H7 (cell line): ENCODE data around the gene NPAS2. TPM values are rescaled to one million over a fixed set of nuclear protein-coding genes. Genes with fewer than 3 reads are reported as not detected.

Experiments used
- DNase-seq: peaks from one replicate; pipeline ENCODE4 v3.0.0; 2012
- H3K27me3 ChIP-seq: 2 replicates; pipeline ENCODE4 v1.6.0; 2011; ENCODE audit warnings: mild to moderate bottlenecking, low read length; ENCODE audit not compliant: control insufficient read depth, insufficient read depth
- H3K36me3 ChIP-seq: replicated peaks from 2 replicates; pipeline ENCODE4 v1.5.1; 2011; ENCODE audit warnings: low read length; ENCODE audit not compliant: control insufficient read depth, insufficient read depth
- H3K4me3 ChIP-seq: 2 replicates; pipeline ENCODE4 v1.5.1; 2011; ENCODE audit warnings: low read depth, mild to moderate bottlenecking, control low read depth, low read length, moderate library complexity; ENCODE audit not compliant: insufficient read depth
- total RNA-seq: library from RNA; depleted of rRNA; stranded (reverse); fragments of >200 nt; shearing (Covaris generic); gene quantifications from 2 replicates; pipeline ENCODE4 v1.2.3, GENCODE V29; 2014

Gene NPAS2
- total RNA-seq, 1 experiment from 2014 or later: 0.42 TPM

DNA sequence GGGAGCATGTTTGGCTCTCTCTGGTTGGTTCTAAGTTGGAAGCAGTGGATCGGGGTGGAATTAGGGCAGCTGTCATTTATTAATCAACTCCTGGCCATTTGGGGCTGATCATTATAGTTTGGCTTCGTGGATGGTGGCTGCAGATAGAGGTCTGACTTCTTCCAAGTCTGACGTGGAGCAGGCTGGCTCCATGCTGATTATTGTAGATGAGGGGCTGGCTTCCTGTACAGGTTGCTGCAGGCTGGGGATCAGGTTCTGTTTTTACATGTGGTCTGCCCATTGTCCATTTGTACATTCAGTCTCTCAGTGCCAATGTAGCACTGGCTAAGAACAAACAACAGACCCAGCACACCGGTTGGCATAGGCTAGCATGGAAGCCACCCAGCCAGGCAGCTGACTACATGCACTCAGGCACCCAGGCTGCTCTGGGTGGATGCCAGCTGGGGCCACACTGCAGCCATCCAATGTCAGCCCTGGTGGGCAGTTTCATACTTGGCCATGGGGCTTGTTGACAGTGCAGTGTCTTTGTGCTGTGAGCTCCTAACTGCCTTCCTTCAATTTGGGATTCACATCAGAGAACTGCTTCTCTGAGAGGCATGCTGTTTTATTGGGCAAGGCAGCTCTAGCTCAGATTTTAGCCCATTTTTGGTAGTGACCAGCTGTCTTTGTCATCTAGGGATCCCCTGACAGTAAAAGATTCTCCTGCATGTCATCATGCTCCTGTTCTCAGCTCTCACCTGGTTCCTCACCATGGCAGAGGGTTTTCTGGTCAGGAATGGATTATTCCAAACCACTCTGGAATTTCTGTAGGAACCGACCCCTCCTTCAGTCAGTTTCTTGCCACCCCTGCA lies 25.4 kb downstream of the NPAS2 start:
- Histone ChIP-seq H3K27me3 (no peaks in the 10 kb centered on the region), H3K4me3 (no peak overlapping the region), H3K36me3 (no peaks in the 10 kb centered on the region)
- DNase-seq: no peak

DNA sequence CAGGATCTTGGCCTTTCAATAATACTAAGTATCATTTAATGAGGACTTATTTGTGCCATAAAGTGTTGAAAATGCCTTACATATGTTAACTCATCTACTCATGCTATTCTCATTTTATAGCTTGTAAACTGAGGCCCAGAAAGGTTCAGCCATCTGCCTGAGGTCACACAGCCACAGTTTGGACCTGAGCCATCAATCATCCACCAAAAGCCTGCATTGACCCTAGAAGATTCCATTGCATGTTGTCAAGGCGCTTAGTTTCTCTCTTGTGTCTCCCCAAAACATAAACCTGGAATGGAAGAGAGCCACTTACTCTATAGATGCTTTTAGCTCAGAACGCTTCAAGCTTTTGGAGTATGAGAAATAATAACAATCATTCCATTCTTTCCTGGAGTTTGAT lies 26.8 kb downstream of the NPAS2 start:
- no peak for DNase-seq
- no peak overlapping the region for H3K4me3 ChIP-seq
- H3K27me3 ChIP-seq: no peaks in the 10 kb centered on the region

DNA sequence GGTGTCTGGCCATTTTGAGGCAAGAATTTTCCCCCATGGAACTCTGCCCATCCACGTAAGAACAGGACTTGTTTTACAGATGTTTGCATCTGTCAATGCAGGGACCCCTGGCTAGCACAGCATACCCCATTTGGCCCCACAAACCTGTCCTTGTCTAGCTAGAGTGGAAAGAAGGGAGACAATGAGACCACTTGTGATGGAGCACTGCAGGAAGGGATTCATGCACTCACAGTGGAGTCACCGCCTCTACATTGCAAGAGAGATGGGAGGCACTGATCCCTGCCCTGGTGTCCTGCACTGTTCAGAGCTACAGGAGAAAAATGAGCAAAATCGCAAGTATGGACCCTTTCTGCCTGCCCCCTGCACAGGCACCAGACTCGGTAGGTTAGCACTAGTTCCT lies 32.5 kb downstream of the NPAS2 start:
- H3K27me3 ChIP-seq: no peaks in the 10 kb centered on the region
- H3K36me3 ChIP-seq: no peaks in the 10 kb centered on the region
- no peak for DNase-seq
- H3K4me3 ChIP-seq: no peak overlapping the region

More for the DNA sequence above, 26.8 kb downstream of the NPAS2 start:
- no peaks in the 10 kb centered on the region for H3K36me3 ChIP-seq

DNA sequence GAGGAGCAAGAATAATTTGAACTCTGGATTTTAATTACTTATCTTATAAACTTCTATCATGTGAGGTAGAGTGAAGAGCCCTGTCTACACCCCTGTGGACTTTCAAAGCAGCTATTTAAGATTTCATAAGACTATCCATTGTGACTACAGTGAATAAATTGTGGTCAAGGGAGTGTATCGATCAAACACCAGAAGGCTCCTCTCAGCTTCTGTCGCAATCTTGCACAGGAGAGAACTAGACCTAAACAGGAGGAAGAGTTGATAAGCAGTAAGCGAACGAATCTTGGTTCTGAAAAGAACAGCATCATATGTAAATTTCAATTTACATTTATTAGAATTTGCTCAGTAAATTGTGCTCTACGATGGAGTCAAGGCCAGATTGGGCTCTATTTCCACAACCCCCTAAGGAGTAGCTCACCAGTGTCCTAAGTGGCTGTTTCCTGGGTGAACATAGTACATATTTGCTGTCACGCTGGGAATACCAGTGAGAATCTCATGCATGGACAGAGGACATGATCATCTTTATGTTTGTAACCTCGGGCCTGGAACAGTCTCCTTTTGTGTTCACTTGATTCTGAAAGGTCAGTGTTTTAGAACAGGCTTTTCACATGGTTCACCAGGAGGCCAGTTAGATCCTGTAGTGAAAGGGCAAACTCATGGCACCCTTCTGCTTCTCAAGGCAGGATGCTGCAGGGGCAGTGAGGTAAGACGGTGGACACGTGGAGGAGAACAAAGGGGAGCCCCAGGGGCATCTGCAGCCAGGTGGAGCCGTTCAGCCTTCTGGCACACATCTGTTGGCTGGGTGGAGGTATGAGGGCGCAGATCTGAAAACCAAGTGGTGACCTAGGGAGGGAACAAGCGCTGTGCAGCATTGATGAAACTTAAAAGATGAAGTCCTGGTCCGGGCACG lies 33.3 kb downstream of the NPAS2 start:
- DNase-seq: peak; percentile 33
- Histone ChIP-seq H3K27me3 (no peaks in the 10 kb centered on the region), H3K36me3 (no peaks in the 10 kb centered on the region), H3K4me3 (no peak overlapping the region)

DNA sequence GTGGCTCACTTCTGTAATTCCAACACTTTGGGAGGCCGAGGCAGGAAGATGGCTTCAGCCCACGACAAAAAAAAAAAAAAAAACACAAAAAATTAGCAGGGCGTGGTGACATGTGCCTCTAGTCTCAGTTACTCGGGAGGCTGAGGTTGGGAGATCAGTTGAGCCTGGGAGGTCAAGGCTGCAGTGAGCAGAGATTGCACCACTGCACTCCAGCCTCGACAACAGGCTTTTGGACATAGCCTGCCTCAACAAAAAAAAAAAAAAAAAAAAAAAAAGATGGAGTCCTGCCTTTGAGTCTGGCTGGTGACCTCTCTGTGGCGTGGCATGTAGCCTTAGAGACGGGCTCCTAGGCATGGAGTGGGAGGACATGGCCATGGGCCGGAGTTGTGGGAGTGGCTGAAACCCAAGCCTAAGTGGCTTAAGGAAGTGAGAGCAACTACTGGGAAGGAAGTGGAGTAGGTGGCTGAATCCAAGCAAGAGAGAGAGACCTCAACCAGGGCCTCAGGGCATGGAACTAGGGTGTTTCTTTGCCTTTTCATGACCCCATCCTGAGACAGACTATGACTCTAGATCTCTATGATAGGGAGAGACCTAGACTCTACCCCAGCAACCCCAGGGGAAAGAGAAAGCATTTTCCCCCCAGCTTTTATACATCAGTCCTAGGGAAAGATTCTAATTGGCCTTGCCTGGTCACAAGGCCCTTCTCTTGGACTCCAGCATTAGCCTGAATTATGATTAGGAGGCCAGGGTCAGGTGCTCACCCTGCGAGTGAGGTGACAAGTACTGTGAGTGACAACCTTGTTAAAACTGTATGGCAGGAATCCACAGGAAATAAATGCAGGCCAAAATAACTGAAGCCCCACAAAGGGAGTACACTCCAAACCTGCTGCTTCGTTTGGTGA lies 34.2 kb downstream of the NPAS2 start:
- Histone ChIP-seq H3K36me3 (no peaks in the 10 kb centered on the region), H3K4me3 (no peak overlapping the region), H3K27me3 (no peaks in the 10 kb centered on the region)
- DNase-seq: no peak

DNA sequence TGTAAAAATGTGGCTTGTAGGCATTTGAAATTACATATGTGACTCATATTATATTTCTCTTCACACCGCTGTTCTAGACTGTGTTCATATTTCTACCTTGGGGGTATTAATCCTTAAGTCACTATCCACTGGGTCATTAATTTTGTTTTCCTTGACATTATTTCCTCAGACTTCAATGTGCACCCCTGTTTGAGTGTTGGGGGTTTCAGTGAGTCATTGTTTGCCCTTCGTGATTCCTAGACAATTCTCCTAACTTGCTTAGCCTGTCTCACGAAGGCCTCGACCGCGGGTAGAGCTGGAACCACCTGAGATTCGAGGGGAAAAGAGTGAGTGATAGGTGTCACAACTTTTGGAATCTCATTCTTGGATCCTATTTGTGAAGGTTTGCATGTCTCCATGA lies 35.1 kb downstream of the NPAS2 start:
- H3K27me3 ChIP-seq: no peaks in the 10 kb centered on the region
- no peak overlapping the region for H3K4me3 ChIP-seq
- DNase-seq: no peak
- H3K36me3 ChIP-seq: no peaks in the 10 kb centered on the region

DNA sequence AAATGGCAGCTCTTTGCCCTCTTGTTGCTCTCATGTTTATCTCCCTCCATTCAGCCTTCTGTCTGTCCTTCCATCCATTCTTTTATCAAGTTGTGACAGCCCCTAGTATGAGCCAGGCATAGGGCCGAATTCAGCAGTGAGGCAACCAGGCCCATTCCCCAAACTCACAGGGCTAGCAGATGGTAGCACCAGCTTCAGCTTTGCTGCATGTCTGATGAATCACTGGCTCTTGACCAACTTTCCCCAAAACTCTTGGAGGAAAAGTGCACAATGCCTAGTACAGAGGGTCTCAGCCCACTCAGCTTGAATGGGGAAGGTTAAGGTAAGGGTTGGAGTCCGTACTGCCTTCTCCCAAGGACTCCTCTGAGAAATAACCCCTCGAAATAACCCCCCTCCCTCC lies 35.7 kb downstream of the NPAS2 start:
- H3K4me3 ChIP-seq: no peak overlapping the region
- no peaks in the 10 kb centered on the region for H3K27me3 ChIP-seq
- no peak for DNase-seq
- H3K36me3 ChIP-seq: no peaks in the 10 kb centered on the region

DNA sequence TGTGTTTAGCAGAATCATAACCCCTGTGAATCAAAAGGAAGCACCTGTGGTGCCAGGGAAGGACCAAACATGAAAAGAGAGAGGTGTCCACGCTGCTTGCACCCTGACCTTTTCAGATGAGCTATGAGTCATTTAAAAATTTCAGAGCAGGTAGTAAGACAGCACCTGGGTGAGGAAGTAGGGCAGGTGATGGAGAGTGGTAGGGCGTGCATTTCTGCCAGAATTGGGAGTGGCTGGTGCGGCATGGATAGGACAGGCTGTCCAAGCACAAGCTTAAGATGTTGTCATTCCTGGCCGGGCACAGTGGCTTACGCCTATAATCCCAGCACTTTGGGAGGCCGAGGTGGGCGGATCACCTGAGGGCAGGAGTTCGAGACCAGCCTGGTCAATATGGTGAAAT lies 36.8 kb downstream of the NPAS2 start:
- no peaks in the 10 kb centered on the region for H3K36me3 ChIP-seq
- no peaks in the 10 kb centered on the region for H3K27me3 ChIP-seq
- no peak overlapping the region for H3K4me3 ChIP-seq
- no peak for DNase-seq

DNA sequence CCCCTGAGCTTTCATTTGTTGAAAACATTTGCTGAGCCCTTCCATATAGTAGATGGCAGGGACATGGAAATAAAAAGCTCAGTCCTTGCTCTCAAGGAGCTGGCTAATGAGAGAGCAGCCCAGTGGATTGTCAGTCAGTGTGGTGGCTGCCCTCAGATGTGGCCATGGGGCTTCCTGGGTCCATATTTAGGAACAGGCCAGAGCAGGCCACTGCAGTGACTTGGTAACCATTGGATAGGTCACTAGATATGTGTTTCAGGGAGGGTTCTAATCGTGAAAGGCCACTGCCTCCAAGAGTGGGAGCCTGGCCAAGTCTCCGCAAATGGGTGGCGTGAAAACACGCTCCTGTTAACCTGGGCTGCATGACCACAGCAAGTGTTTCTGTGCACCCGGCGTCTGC lies 37.4 kb downstream of the NPAS2 start:
- no peaks in the 10 kb centered on the region for H3K36me3 ChIP-seq
- H3K4me3 ChIP-seq: no peak overlapping the region
- no peak for DNase-seq
- no peaks in the 10 kb centered on the region for H3K27me3 ChIP-seq

DNA sequence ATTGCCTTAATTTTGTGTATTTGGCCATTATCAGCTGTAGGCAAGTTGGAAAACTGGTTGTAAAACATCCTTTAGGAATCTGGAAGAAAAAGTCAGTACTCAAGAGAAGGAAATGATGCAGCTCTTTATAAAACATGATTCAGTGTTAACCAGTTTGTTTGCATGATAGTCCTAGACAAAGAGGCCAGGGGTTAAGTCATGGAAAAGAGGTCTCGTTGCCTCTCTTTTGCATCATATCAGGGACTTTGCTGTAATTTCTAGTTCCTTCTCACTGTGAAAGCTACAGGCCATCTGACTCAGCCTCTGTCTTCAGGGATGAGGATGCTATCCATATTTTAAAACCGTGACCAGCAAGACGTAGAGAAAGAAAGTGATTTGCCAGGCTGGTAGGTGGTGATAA lies 38.0 kb downstream of the NPAS2 start:
- Histone ChIP-seq H3K27me3 (no peaks in the 10 kb centered on the region), H3K4me3 (no peak overlapping the region), H3K36me3 (no peaks in the 10 kb centered on the region)
- no peak for DNase-seq

DNA sequence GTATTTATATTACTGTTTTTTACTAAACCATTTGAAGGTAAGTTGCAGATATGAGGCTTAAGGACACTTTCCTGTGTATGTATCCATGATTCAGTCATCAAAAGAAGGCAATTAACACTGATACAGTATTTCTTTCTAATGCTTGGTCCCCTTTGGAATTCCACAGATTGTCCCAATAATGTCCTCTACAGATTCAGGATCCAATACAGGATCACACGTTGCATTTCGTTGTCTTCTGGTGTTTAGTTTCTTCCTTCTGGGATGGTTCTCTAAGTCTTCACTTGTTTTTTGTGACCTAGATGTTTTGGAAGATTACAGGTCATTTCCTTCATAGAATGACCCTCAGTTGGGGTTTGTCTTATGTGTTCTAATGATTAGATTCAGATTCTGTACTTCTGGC lies 40.0 kb downstream of the NPAS2 start:
- DNase-seq: no peak

DNA sequence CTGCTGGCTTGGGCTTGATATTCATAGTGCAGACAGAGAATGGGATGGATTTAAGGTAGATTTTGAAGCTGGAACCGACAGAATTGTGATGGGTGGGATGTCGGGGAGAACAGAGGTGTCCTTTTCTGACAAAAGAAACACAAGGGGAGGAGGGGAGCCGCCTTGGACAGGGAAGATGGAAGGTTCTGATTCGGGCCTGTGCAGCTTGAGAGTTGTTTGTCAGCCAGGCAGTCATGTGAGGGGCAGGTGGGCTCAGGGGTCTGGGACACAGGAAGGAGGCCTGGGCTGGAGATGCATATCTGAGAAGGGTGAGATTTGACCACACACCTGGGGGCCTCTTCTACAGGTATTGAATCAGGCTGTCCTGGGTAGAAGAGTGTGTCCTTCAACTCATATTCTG lies 41.4 kb downstream of the NPAS2 start:
- Histone ChIP-seq H3K36me3 (no peaks in the 10 kb centered on the region), H3K27me3 (no peaks in the 10 kb centered on the region), H3K4me3 (no peak overlapping the region)
- no peak for DNase-seq

More for the DNA sequence above, 40.0 kb downstream of the NPAS2 start:
- no peaks in the 10 kb centered on the region for H3K27me3 ChIP-seq
- no peaks in the 10 kb centered on the region for H3K36me3 ChIP-seq
- no peak overlapping the region for H3K4me3 ChIP-seq

DNA sequence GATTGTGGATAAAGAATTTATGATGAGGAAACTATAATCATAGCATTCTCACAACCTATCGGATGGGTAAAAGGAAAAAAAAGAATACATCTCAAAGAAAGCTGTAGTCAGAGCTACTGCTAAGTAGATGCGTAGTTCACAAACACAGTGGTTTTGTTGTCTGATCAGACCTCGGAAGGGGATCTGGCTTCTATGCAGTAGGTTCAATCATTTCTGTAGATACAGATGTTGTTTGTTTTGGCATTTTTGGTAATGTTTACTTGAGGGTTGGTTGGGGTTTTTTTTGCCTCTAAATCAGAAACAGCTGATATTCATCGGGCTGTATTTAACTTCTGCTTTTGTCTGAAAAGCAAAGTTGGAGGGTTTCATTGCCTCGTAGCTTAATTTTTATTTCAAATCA lies 42.1 kb downstream of the NPAS2 start:
- H3K27me3 ChIP-seq: no peaks in the 10 kb centered on the region

DNA sequence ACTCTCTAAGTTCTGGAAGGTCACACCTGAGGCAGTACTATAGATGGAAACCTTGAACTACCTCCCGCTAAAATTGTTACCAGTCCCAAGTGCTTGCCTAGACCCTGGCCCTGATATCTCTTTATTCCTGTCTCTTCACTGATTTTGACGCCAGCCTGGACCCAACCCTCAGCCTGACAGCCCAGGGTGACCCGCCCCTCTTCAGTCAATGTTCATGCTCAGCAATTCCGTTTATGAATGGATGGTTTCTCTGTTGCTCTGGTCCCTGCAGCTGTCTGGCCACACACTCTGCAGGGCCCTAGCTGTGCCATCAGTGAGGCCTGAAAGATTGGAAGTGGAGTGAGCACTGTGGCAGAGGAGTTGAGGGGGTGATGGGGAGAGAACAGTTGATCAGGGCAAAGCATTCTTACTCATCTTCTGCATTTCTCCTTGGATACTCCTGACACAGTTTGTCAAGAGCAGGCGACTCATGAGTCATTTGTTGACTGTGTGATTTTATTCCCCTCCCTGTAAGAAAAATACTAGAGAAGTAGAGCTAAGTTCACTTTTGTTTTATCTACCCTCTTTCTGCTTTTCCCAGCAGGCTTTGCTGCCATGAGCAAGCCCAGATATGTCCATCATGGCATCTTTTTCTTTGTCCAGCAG lies 46.0 kb downstream of the NPAS2 start:
- no peaks in the 10 kb centered on the region; the same call in 1 of the 2 replicates for H3K36me3 ChIP-seq
- no peak for DNase-seq
- no peaks in the 10 kb centered on the region for H3K27me3 ChIP-seq
- H3K4me3 ChIP-seq: no peak overlapping the region

More for the DNA sequence above, 42.1 kb downstream of the NPAS2 start:
- Histone ChIP-seq H3K4me3 (no peak overlapping the region), H3K36me3 (no peaks in the 10 kb centered on the region; the same call in 1 of the 2 replicates)
- no peak for DNase-seq
